CD4-positive, alpha-beta T cell treated with Interleukin-17A for 1 hour (primary cell): ENCODE measurements around the gene SBF2.

Experiments used
- DNase-seq: peaks from one replicate; pipeline ENCODE4 v3.0.0-alpha.2; 2020

The SBF2 gene

DNA sequence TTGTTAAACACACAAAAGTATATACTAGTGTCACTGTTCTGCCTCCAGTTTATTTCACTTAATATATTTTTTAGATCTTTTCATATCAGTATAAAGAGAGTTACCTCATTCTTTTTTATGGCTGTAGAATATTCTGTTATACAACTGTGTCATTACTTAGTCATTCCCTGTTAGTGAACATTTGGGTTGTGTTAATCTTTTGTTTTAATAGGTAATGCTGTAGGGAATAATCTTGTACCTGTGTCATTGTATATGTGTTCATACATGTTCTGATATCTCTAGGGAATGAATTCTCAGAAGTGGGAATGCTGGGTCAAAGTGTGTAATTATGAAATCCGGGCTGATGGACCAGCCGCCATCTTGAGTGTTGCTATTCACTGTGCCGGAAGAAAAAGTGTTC lies 558.8 kb downstream of the SBF2 start:
- DNase-seq = no peak

DNA sequence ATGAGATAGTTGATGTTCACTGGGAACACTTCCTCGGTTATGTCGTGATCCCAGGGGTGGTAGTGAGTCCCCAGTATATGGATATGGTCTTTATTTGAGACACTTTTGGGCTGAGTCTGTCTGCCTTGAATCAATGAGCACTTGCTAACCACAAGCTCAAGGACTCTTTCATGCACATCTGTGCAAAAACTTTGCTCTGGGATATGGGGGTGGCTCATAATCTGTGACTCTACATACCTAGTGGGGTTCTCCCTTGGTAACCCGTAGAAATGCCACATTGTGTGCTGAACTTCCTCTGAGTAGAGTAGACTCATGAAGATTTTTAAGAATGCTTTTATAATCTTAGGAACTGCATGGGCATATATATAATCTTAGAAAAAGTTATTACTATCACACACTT lies 560.8 kb downstream of the SBF2 start:
- no peak for DNase-seq

DNA sequence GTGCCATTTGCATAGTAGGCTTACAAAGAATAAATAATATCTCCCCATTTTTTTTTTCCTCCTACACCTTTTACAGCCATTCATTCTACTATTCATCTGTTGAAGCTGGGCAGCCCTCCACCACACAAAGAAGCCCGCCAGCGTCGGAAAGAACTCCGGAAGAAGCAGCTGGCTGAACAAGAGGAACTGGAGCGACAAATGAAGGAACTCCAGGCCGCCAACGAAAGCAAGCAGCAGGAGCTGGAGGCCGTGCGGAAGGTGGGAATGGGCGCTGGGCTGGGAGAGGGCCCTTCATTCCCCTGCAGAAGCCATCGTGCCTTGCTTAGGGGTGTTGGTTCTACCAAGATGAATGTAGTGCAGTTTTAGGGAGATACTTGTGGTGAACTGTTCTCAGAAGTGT lies 561.6 kb downstream of the SBF2 start:
- DNase-seq = no peak

DNA sequence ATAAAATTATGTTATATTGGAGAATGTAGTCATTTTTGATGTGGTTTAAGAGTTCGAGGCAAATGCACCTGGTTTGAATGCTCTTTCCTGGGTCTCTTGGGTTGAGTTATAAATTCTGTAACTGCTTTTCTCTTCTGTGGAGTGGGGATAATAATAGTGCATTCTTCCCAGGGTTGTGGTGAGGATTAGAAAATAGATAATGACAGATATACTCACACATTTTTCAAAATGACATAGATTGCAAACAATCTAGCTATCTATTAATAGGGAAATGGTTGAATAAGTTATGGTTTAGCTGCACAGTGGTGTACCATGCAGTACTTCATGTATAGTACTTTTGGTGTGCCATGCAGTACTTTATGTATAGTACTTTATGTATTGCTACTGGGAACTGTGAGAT lies 562.8 kb downstream of the SBF2 start:
- no peak for DNase-seq
